Astrocyte of the spinal cord (primary cell): Measurements from ENCODE around the gene BTBD10.

ENCODE experiments used
- DNase-seq: peaks from one replicate; pipeline ENCODE4 v3.0.0; 2011; ENCODE audit warnings: low read depth, low spot score
- H3K4me3 ChIP-seq: 2 replicates; pipeline ENCODE4 v1.5.1; 2011; ENCODE audit warnings: low read depth, mild to moderate bottlenecking, low read length, moderate library complexity
- in situ Hi-C: cut with HindIII; loops from 2 replicates; pipeline ENCODE4 v1.10.0; 2017; ENCODE audit warnings: low sequenced_read_pairs
- TF ChIP-seq, protein P1 (sequence below): IDR thresholded peaks from 2 replicates; pipeline ENCODE4 v1.5.1; 2012; ENCODE audit warnings: low read depth, mild to moderate bottlenecking, low read length, inconsistent platforms

BTBD10 gene

DNA sequence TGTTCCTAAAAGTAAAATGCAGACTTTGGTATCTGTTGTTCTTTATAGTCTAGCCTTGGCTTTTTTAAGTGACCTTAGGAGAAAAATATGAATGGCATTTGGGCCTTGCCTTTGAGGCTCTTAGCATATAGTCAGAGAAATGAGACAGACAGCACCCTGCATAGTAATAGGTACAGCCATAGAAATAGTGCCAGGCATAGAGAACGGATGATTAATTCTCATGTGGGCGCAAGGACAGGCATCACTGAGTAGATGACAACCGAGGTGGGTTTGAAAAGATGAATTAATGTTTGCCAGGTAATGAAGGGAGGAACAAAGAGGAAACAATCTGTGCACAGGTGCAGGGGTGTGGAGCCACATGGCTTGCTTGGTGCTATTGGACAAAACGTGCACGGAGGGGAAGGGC lies 95.0 kb downstream of the BTBD10 start:
- H3K4me3 ChIP-seq = no peak overlapping the region
- TF ChIP-seq, protein P1, sequence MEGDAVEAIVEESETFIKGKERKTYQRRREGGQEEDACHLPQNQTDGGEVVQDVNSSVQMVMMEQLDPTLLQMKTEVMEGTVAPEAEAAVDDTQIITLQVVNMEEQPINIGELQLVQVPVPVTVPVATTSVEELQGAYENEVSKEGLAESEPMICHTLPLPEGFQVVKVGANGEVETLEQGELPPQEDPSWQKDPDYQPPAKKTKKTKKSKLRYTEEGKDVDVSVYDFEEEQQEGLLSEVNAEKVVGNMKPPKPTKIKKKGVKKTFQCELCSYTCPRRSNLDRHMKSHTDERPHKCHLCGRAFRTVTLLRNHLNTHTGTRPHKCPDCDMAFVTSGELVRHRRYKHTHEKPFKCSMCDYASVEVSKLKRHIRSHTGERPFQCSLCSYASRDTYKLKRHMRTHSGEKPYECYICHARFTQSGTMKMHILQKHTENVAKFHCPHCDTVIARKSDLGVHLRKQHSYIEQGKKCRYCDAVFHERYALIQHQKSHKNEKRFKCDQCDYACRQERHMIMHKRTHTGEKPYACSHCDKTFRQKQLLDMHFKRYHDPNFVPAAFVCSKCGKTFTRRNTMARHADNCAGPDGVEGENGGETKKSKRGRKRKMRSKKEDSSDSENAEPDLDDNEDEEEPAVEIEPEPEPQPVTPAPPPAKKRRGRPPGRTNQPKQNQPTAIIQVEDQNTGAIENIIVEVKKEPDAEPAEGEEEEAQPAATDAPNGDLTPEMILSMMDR = no peak
- in situ Hi-C loops = no loop called here
- peak; percentile 24 for DNase-seq

DNA sequence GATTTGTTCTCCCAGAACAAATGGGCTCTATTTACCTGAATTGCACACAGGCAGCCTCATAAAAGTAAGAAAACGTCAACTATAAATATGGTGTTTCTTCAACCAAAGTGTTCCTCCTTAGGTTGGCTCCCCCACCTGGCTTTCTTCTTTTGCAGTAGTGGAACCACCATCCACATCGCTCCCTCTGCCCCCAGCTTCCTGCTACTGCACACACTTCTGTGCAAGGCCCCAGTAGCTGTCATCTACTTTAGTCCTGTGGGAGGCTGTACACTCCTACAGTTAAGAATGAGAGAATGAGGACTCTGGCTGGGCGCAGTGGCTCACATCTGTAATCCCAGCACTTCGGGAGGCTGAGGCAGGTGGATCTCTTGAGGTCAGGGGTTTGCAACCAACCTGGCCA lies 95.9 kb downstream of the BTBD10 start:
- no peak for DNase-seq
- in situ Hi-C loops = no loop called here
- no peak overlapping the region for H3K4me3 ChIP-seq
- TF ChIP-seq, protein P1 = no peak

DNA sequence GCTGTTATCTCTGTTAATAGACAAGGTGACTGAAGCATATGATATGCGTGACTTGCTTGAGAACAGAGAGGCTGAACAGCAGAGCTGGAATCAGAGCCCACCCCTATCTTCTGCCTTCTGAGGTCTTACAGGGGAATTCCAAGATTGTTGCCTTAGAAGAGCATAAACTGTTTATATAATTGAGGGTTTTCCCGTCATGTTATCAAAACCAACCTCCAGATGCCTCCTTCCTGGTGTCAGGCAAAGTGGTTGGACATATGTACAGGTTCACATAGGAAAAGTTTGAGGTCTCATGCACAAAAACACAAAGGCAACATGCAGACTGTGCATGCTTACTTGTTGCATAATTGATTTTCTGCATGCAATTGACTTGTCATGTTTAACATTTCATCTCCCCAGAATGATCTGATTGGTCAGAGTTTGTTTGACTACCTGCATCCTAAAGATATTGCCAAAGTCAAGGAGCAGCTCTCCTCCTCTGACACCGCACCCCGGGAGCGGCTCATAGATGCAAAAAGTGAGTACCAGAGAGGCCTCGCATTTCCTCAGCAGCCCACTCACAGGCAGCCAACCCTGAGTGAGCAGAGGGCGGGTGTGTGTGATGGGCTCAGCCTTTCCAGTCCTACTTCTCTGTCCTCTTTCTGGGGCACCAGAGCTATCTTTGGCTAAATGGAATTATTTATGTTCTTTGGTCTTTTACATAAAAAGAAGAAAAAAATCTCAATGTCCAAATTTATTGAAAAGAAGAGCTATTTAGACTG lies 96.6 kb downstream of the BTBD10 start:
- TF ChIP-seq, protein P1 = no peak
- no peak for DNase-seq
- in situ Hi-C loops = no loop called here
- no peak overlapping the region for H3K4me3 ChIP-seq

DNA sequence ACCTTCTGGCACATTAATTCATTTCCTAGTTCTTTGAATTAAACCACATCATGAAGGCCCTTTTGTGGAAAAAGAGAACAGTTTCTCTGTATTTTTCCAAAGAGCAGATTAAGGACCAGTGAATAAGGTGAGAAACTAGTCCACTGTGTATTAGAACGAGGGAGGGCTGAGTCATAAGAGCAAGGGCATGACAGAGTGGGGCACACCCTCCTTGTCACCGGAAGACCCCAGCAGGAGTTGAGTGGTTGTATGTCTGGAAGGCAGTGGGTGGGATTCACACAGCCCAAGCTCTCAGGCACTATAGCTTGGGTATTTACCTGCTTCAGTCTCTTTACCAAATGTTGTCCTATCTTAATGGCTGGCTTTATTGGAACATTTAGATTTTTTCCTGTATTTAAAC lies 98.6 kb downstream of the BTBD10 start:
- TF ChIP-seq, protein P1 = no peak
- DNase-seq = peak; percentile 38
- no peak overlapping the region for H3K4me3 ChIP-seq
- in situ Hi-C loops = no loop called here

DNA sequence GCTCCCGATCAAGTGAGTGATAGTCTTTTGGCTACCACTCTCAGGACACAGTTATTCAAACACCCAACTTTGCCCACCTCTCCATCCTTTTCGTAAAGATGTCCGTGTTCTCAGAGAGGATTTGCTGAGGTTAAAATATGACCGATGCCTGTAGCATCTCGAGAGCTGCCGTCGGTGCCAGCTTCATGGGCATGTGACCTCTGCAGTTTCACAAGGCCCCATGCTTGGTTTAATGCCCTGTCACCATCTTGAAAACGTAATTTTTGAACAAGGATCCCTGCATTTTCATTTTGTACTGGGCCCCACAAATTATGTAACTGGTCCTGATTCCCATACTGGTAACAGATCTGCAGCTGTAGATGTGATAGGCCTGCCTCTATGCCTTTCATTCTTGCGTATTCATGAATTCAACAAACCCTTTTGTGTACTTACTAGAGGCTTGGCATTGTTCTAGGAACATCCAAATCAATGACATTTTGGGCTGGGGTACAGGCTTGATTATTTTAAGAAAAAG lies 100.4 kb downstream of the BTBD10 start:
- in situ Hi-C loops = no loop called here
- H3K4me3 ChIP-seq = no peak overlapping the region
- no peak for DNase-seq
- TF ChIP-seq, protein P1 = no peak

DNA sequence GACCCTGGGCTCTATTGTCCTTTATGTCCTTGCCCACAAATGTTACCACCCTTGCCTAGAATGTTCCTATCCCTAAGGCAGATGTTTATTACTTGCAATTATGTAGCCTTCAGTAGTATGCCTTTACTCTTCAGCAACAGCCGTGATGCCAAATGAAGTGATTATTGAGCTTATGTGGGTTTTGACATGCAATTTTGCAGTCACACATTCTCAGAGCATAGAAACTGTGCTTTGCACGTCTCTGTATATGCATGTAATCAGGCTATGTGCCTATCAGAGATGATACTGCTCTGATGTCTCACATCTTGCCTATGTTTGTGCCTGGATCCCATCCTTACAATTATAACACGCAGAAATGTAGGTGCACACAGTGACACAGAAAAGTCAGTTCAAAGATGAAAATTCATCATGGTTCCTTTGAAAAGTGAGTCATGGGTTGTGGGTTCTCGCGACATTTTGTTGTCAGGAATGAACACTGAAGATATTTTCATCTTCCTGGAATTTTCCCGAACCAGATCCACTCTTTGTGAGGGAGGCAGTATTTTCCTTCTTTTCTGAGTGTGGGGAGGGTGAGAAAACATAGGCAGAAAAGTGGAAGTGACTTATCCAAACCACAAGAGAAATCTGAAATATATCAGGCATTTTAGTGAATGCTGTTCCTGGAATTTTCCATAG lies 104.3 kb downstream of the BTBD10 start:
- in situ Hi-C loops = no loop called here
- DNase-seq = peak; percentile 40
- TF ChIP-seq, protein P1 = no peak
- H3K4me3 ChIP-seq = no peak overlapping the region
